ENCODE results near the gene EIF1B. TPM values are rescaled to one million over a fixed set of nuclear protein-coding genes. Genes with fewer than 3 reads are reported as not detected.

Gene EIF1B
- total and polyA plus RNA-seq, 2 experiments from 2014 or later = 20.2 to 87.4 TPM

DNA sequence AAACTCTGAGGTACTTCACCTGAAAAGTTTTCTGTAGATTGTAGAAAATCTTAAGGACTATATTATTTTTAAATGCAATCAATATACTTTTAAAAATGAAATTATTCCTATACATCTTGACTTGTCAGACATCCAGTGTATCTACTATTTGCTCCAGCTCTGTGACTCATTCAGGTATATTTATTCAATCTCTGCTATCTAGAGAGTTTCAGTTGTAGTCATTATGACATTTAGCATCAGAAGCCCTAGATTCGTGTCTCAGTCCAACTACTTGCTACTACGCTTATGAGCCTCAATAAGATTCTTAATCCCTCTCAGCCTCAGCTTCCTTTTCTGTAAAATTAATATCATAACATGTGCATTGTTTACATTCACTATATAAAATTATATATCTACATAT lies 22.3 kb upstream of the EIF1B start:
- Histone ChIP-seq H4K20me1 (ENCODE audit: insufficient read depth) (no peaks in the 10 kb centered on the region), H3K36me3 (ENCODE audit: low read depth) (no peaks in the 10 kb centered on the region), H3K9me2 (ENCODE audit: insufficient read depth) (no peaks in the 10 kb centered on the region), H3K4me1 (ENCODE audit: insufficient read depth) (no peaks in the 10 kb centered on the region), H3K4me3 (no peak overlapping the region), H3F3A (ENCODE audit: insufficient read depth) (no peaks in the 10 kb centered on the region), H3K4me2 (ENCODE audit: unreplicated experiment) (no peak overlapping the region), H3K79me2 (ENCODE audit: insufficient read depth) (no peaks in the 10 kb centered on the region), H2AFZ (no peak overlapping the region), H3K9ac (no peak overlapping the region), H3K27ac (no peak overlapping the region), H3K9me3 (ENCODE audit: low read depth) (no peaks in the 10 kb centered on the region), H3K27me3 (replicated peaks; ENCODE audit: insufficient read depth) (no peaks in the 10 kb centered on the region)
- WGBS, 2 experiments (ENCODE audit: low coverage in 1 of 2, low lambda C conversion rate in 2 of 2, missing lambda C conversion rate in 2 of 2) = 95 to 98% methylated on average over 2 of the region's 2 CpGs
- DNase-seq = no peak
- in situ Hi-C loops (cut with MboI) = no loop called here
- TF ChIP-seq EZH2phosphoT487 (IDR thresholded peaks at IDR 0.05; ENCODE audit: insufficient read depth, low read depth) (no peak), EZH2 (IDR thresholded peaks at IDR 0.05; ENCODE audit: insufficient read depth, poor library complexity, severe bottlenecking) (no peak)

DNA sequence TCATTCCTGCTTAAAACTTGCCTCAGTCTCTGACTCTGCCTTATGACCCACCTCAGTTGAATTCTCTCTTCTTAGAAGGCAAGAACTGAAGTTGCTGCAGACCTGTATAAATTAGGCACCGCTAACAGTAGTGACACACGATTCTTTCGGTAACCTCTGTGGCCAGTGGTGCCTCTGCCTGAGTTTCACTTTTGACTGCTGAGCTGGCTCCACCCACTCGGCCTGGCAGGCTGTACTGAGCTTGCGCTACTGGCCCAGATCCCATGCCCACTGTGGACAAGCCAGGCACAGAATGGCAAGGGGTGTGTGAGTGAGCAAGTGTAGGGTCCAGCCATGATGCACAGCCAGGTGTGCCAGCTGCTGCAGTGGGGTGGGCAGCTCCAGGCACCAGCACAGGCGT lies 19.1 kb upstream of the EIF1B start:
- DNase-seq = no peak
- in situ Hi-C loops (cut with MboI) = no loop called here
- H3K9me2 ChIP-seq (ENCODE audit: insufficient read depth) = no peaks in the 10 kb centered on the region
- no peaks in the 10 kb centered on the region for H3K79me2 ChIP-seq (ENCODE audit: insufficient read depth)
- H3K9me3 ChIP-seq (ENCODE audit: low read depth) = no peaks in the 10 kb centered on the region
- H3K36me3 ChIP-seq (ENCODE audit: low read depth) = no peaks in the 10 kb centered on the region
- no peak overlapping the region for H3K9ac ChIP-seq
- TF ChIP-seq EZH2phosphoT487 (IDR thresholded peaks at IDR 0.05; ENCODE audit: insufficient read depth, low read depth) (no peak), EZH2 (IDR thresholded peaks at IDR 0.05; ENCODE audit: insufficient read depth, poor library complexity, severe bottlenecking) (no peak)
- H3K4me3 ChIP-seq = no peak overlapping the region
- no peaks in the 10 kb centered on the region for H3K27me3 ChIP-seq (replicated peaks; ENCODE audit: insufficient read depth)
- no peak overlapping the region for H2AFZ ChIP-seq
- H4K20me1 ChIP-seq (ENCODE audit: insufficient read depth) = no peaks in the 10 kb centered on the region
- no peaks in the 10 kb centered on the region for H3F3A ChIP-seq (ENCODE audit: insufficient read depth)
- no peak overlapping the region for H3K4me2 ChIP-seq (ENCODE audit: unreplicated experiment)
- 93 to 98% methylated on average over 6 of the region's 6 CpGs for WGBS, 2 experiments (ENCODE audit: low coverage in 1 of 2, low lambda C conversion rate in 2 of 2, missing lambda C conversion rate in 2 of 2)
- H3K27ac ChIP-seq = no peak overlapping the region
- no peaks in the 10 kb centered on the region for H3K4me1 ChIP-seq (ENCODE audit: insufficient read depth)

DNA sequence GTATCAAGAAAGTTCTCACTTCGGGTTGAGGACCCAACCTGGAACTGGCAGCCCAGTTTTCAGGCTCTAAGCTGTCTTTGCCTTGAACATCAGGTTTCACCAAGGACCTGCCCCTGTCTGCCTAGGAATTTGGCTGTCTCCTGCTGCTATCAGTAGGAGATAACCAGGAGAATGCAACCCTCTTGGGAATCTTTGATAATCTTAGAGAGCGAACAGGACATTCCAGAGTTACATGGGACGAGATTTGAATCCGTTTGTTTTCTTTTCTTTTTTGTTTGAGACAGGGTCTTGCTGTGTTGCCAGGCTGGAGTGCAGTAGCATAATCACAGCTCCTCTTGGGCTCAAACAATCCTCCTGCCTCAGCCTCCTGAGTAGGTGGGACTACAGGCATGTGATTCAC lies 18.0 kb upstream of the EIF1B start:
- H3K79me2 ChIP-seq (ENCODE audit: insufficient read depth) = no peaks in the 10 kb centered on the region
- H3K9me3 ChIP-seq (ENCODE audit: low read depth) = no peaks in the 10 kb centered on the region
- in situ Hi-C loops (cut with MboI) = no loop called here
- no peaks in the 10 kb centered on the region for H4K20me1 ChIP-seq (ENCODE audit: insufficient read depth)
- H2AFZ ChIP-seq = no peak overlapping the region
- no peak for DNase-seq
- TF ChIP-seq EZH2phosphoT487 (IDR thresholded peaks at IDR 0.05; ENCODE audit: insufficient read depth, low read depth) (no peak), EZH2 (IDR thresholded peaks at IDR 0.05; ENCODE audit: insufficient read depth, poor library complexity, severe bottlenecking) (no peak)
- no peaks in the 10 kb centered on the region for H3K36me3 ChIP-seq (ENCODE audit: low read depth)
- no peaks in the 10 kb centered on the region for H3F3A ChIP-seq (ENCODE audit: insufficient read depth)
- no peaks in the 10 kb centered on the region for H3K4me1 ChIP-seq (ENCODE audit: insufficient read depth)
- H3K9me2 ChIP-seq (ENCODE audit: insufficient read depth) = no peaks in the 10 kb centered on the region
- H3K27me3 ChIP-seq (replicated peaks; ENCODE audit: insufficient read depth) = no peaks in the 10 kb centered on the region
- H3K4me3 ChIP-seq = no peak overlapping the region
- no peak overlapping the region for H3K27ac ChIP-seq
- no peak overlapping the region for H3K4me2 ChIP-seq (ENCODE audit: unreplicated experiment)
- H3K9ac ChIP-seq = no peak overlapping the region
- WGBS, 2 experiments (ENCODE audit: low coverage in 1 of 2, low lambda C conversion rate in 2 of 2, missing lambda C conversion rate in 2 of 2) = 88 to 98% methylated on average over 4 of the region's 4 CpGs

- Histone ChIP-seq H3K9me3 (ENCODE audit: low read depth) (no peaks in the 10 kb centered on the region), H3K27me3 (replicated peaks; ENCODE audit: insufficient read depth) (no peaks in the 10 kb centered on the region), H3K4me3 (no peak overlapping the region), H4K20me1 (ENCODE audit: insufficient read depth) (no peaks in the 10 kb centered on the region), H2AFZ (no peak overlapping the region), H3K36me3 (ENCODE audit: low read depth) (no peaks in the 10 kb centered on the region), H3K4me1 (ENCODE audit: insufficient read depth) (no peaks in the 10 kb centered on the region), H3K4me2 (ENCODE audit: unreplicated experiment) (no peak overlapping the region), H3K27ac (no peak overlapping the region), H3K9me2 (ENCODE audit: insufficient read depth) (0 out of 2 replicates have a peak, but pooled peaks cover 3% of the 10 kb centered on the region), H3F3A (ENCODE audit: insufficient read depth) (no peaks in the 10 kb centered on the region), H3K79me2 (ENCODE audit: insufficient read depth) (no peaks in the 10 kb centered on the region), H3K9ac (no peak overlapping the region)
- no peak for TF ChIP-seq EZH2 (IDR thresholded peaks at IDR 0.05; ENCODE audit: insufficient read depth, poor library complexity, severe bottlenecking)
- TF ChIP-seq EZH2phosphoT487 (IDR thresholded peaks at IDR 0.05; ENCODE audit: insufficient read depth, low read depth) = no peak
- WGBS, 2 experiments (ENCODE audit: low coverage in 1 of 2, low lambda C conversion rate in 2 of 2, missing lambda C conversion rate in 2 of 2) = 38 to 47% methylated on average over 4 of the region's 4 CpGs
- no peak for DNase-seq
- in situ Hi-C loops (cut with MboI) = no loop called here
These were observed 16.7 kb upstream of the EIF1B start for GRCh38 chr3:40292637-40293349.

Measured in GM23248 (cell line).